DMS 273 treated with DMSO at 0.1 percent for 48 hours (cell line): ENCODE data around the gene PTPRE.

Experiments used
- DNase-seq: peaks from one replicate; lab custom pipeline; 2025; lab: John Stamatoyannopoulos, UW

Gene PTPRE

GRCh38 chr10:127906548-127907377, at the start of gene PTPRE:
TSS of gene PTPRE (plus strand) at chr10:127907103. CDS start at chr10:128040882, 133,779 bp downstream.
- DNase-seq = no peak

GRCh38 chr10:127860592-127860991, 46.3 kb upstream of the PTPRE start:
- DNase-seq = no peak

- no peak for DNase-seq
These were observed 43.6 kb upstream of the PTPRE start for GRCh38 chr10:127863231-127863825.

- no peak for DNase-seq
These were observed 40.5 kb upstream of the PTPRE start for GRCh38 chr10:127866276-127867013.

- no peak for DNase-seq
These were observed 39.1 kb upstream of the PTPRE start for GRCh38 chr10:127867805-127868204.

- no peak for DNase-seq
These were observed 37.6 kb upstream of the PTPRE start for GRCh38 chr10:127869329-127869728.

GRCh38 chr10:127871631-127872010, 35.3 kb upstream of the PTPRE start:
- DNase-seq = no peak

GRCh38 chr10:127872011-127872761, 34.7 kb upstream of the PTPRE start:
- DNase-seq = no peak

GRCh38 chr10:127872871-127873600, 33.9 kb upstream of the PTPRE start:
- DNase-seq = no peak

- DNase-seq = no peak
These were observed 32.9 kb upstream of the PTPRE start for GRCh38 chr10:127873901-127874470.

GRCh38 chr10:127874671-127875448, 32.0 kb upstream of the PTPRE start:
- DNase-seq = no peak

GRCh38 chr10:127875449-127875765, 31.5 kb upstream of the PTPRE start:
- no peak for DNase-seq

GRCh38 chr10:127875916-127876315, 31.0 kb upstream of the PTPRE start:
- DNase-seq = no peak

GRCh38 chr10:127877116-127877515, 29.8 kb upstream of the PTPRE start:
- no peak for DNase-seq

GRCh38 chr10:127877699-127878098, 29.2 kb upstream of the PTPRE start:
- no peak for DNase-seq

- no peak for DNase-seq
These were observed 28.3 kb upstream of the PTPRE start for GRCh38 chr10:127878475-127879055.

- no peak for DNase-seq
These were observed 26.3 kb upstream of the PTPRE start for GRCh38 chr10:127880557-127880956.

- DNase-seq = no peak
These were observed 25.6 kb upstream of the PTPRE start for GRCh38 chr10:127881262-127881661.

- DNase-seq = no peak
These were observed 24.5 kb upstream of the PTPRE start for GRCh38 chr10:127882391-127882790.

- DNase-seq = no peak
These were observed 24.0 kb upstream of the PTPRE start for GRCh38 chr10:127882801-127883459.
